GM08714 (cell line): ENCODE data around the gene TGFBR3.

ENCODE experiments used
- H3K4me3 ChIP-seq: fragments of 200-500 bp; sonication (Bioruptor generic); 2 replicates; pipeline ENCODE4 v1.5.1; 2014; ENCODE audit warnings: mild to moderate bottlenecking, low read length, inconsistent platforms
- ZNF274 ChIP-seq: IDR thresholded peaks from 2 replicates; pipeline ENCODE4 v1.6.1; 2012; ENCODE audit warnings: mild to moderate bottlenecking, low read depth, low read length

TGFBR3 gene

DNA sequence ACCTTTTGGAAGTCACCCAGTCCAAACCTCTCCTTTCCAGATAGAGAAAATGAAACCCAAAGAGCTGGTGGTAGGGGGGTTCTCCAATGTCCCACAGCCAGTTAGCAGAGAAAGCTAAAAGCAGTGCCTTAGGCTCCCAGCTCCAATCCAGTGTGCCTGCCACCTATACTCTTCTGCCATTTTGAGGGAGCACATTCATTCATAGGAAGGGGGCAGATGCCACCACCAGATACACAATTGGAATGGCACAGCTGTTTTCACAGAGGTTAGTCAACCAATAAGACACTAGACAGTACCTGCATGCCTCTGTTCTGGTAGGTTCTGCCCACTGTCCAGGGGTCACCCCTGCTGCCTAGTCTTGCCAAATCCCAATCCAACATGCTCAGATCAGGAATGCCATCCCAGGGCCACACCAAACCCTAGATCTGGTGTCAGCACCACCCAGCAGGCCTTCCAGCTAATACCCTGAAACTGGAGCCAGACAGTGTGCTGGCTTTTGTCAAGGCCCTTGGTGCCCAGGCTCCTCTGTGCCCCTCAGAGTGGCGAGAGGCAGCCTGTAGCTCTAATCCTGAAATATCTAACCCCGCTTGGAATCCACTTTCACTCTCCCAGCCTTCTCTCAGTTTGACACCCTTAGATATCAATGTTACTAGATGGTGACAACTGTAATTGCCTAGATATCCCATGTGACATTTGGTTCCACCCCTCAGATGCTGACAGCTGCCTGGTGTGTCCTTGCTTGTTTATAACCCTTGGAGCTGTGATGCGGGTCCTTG, 178.6 kb downstream of the TGFBR3 start:
- no peak overlapping the region for H3K4me3 ChIP-seq
- TF ChIP-seq ZNF274: no peak

DNA sequence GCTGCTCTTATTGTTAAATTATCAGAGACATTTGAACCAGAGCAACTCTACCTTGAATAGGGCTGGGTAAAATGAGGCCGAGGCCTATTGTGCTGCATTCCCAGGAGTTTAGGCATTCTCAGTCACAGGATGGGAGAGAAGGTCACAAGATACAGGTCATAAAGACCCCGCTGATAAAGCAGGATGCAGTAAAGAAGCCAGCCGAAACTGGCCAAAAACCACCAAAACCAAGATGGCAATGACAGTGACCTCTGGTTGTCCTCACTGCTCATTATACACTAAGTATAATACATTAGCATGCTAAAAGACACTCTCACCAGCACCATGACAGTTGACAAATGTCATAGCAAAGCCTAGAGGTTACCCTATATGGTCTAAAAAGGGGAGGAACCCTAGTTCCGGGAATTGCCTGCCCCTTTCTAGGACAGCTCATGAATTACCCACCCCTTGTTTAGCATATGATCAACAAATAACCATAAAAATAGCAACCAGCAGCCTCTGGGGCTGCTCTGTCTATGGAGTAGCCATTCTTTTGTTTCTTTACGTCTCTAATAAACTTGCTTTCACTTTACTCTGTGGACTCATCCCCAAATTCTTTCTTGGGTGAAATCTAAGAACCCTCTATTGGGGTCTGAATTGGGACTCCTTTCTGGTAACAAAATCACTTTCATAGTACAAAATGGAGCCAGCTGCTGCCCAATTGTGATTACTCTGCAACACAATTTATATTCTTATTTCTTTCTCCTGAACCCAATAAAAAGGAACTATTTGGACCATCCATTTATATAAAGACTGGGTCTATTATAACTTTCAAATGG, 179.6 kb downstream of the TGFBR3 start:
- no peak for TF ChIP-seq ZNF274
- no peak overlapping the region for H3K4me3 ChIP-seq

DNA sequence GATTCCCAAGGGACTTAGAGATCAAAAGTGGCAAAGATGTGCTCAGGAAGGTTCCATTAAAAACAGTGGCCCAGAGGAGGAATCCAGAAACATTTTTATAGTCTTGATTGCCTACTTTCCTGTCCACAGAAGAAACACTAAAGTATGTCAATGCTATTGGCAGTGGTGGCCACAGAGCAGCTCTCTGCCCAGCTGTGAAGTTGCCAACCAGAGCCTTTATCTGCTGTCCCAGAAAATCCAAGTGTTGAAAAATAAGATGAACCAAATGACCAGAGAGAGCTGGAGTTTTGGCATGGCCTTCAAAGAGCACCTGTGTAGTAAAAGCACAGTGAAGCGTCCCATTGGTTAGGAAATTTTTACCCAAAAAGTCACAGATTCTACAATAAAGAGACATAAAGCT, 181.2 kb downstream of the TGFBR3 start:
- no peak for TF ChIP-seq ZNF274
- H3K4me3 ChIP-seq: no peak overlapping the region

DNA sequence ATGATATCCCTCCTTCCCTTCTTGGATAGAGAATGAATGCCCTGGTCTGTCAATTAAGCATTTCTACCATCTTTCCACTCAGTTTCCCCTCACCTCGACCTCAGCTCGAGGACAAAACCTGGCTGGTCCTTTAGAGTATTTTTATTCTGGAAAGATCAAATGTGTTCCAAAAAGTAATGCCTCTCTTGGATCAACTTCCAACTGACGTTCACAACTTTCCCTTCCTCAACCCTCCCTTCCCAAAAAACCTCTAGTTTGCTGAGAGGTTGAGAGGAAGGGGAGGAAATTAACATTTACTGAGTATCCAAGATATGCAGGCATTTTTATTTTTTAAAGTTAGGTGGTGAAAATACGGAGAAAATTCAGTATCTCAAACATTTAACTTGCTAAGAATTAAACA, 182.9 kb downstream of the TGFBR3 start:
- no peak overlapping the region for H3K4me3 ChIP-seq
- no peak for TF ChIP-seq ZNF274

DNA sequence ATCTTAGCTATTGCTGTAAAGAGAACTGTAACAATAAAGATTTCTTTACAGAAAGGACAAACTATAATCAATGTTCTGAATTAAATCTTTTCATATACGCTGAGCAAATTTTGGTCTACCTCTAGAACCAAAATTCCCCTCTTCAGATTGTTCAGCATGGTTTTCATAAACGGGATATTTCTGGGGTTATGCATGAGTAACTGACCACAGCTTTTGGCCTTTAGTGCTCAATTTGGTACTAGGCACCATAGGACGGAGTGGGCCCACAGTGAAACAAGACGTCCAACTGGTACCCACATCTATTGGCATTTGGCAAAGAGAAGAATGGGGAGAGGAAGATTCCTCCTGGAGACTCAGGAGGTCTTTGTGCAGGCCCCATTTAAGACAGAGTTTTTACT, 184.5 kb downstream of the TGFBR3 start:
- TF ChIP-seq ZNF274: no peak

DNA sequence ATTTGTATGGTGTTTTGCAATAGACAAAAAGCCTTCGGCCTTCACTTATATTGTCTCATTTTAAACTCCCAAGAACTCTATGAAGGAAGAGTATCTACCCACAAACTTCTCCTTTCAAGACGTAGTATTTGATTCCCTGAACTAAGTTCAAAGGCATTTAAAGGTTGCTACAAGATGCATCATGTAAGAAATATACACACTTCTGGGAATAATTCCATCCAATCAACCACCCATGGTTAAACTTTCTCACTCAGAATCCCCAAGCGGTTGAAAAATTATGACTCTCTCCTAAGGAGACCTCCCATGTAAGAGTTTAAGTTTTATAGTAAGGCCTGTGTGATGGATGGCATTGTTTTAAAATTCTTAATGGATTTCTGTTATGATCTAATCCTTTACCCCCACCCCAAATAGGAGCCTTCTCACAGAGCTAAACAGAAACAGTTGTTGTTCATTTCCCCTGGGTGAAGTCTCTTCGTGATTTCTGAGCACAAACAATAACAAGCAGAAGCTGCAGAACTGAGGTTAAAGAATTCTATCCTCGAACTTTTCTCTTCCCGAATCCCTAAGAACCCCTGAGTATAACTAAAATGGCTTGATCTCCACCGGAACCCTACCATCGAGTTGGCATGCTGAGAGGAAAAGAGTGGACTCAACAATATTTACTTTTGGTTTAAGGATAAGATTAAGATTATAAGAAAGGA, 185.0 kb downstream of the TGFBR3 start:
- TF ChIP-seq ZNF274: no peak
- H3K4me3 ChIP-seq: no peak overlapping the region

More for the DNA sequence above, 184.5 kb downstream of the TGFBR3 start:
- H3K4me3 ChIP-seq: no peak overlapping the region

DNA sequence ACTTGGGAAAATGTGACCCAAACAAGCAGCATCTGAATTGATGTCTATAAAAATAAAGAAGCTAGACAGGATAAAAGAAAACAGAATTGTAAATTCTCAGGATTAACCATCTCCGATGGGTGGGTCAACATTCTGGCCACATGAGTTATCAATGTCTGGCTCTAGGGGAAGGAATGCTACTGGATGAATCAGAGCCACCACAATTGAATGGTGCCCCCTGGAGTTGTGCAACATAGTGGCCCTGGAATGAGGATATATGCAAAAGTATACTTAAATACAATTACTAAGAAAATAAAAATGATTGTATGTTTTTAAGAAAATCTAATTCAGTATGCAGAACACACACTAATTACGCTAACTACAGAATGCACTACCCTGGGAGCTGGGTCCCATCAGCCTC, 185.6 kb downstream of the TGFBR3 start:
- no peak for TF ChIP-seq ZNF274
- H3K4me3 ChIP-seq: no peak overlapping the region

DNA sequence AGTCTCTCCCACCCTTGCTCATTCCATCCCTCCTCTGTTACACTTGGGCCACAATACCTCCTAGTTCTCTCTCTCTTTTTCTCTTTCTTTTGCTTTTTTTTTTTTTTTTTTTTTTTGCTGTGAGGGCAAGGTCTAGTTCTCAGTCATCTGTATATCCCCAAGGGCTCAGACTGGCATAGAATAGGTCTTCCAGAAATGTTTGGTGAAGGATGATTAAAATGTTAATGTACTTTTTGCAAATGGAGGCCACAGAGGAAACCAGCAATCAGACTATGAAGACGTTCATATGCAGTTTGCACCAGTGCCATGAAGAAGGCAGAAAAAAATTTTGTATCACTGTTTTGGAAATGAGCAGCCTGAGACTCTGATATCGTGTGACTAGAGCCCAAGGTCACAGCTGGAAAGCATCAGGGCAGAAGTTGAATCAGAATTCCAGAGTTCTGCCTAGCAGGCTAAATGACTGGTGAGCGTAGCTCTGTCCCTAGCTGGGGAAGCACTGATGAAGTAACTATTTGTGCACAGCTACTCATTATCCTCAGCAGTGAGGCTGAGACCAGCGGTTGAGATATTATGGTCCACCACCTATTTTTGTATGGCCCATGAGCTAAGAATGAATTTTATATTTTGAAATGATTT, 186.5 kb downstream of the TGFBR3 start:
- no peak overlapping the region for H3K4me3 ChIP-seq
- TF ChIP-seq ZNF274: no peak

DNA sequence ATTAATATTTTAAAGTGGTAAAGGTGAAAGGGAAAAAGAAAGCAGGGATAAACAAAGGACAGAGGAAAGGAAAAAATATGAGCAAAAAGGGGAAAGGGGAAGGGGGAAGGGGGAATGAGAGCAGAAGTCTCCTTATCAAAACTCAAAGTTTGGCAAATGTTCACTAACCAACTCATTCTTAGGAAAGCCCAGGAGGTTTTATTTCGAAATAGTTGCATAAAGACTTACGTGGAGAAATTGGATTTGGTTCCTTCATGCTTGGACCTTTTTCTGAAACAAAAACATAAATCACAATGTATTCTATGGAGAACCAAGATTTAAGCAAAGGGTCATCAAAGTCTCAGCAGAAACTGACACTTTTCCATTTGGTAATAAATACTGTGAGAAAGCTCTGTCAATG, 188.1 kb downstream of the TGFBR3 start:
- no peak overlapping the region for H3K4me3 ChIP-seq
- TF ChIP-seq ZNF274: no peak

DNA sequence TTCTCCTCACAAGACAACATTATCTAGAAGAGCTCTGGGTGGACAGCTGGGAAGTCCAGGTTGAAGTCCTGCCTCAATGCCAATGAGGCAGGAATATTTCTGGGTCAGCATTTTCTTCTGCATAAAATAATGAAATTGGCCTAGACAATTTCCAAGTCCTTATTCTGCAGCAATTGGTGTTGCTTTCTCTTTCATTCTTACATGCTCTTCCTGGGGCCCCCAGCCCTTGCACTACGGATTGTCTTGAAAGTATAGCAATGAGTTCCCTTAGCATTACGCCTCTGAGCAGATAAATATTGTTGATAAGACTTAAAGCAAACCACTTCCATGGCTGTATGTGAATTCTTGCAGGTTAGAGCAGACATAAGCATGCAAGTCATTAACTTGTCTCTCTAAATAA, 188.5 kb downstream of the TGFBR3 start:
- H3K4me3 ChIP-seq: no peak overlapping the region; the same call in 1 of the 2 replicates
- TF ChIP-seq ZNF274: no peak

DNA sequence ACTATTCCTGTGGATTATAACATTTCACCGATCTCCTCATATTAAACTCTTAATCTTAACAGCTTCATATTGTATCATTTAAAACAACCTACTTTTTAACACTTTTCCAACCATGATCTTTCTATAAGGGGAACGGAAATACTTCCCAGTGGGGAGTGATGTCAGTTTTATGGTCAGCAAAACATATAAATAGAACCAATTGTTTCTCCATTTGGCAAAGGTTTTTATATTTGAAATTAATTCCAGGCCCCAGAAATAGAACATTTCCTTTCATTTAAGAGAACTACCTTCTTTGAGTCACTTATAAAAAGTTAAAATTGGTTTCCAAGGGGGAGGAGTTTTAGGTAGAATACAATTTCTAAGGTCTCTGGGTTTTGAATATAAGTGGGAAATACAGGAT, 189.6 kb downstream of the TGFBR3 start:
- H3K4me3 ChIP-seq: no peak overlapping the region
- no peak for TF ChIP-seq ZNF274

DNA sequence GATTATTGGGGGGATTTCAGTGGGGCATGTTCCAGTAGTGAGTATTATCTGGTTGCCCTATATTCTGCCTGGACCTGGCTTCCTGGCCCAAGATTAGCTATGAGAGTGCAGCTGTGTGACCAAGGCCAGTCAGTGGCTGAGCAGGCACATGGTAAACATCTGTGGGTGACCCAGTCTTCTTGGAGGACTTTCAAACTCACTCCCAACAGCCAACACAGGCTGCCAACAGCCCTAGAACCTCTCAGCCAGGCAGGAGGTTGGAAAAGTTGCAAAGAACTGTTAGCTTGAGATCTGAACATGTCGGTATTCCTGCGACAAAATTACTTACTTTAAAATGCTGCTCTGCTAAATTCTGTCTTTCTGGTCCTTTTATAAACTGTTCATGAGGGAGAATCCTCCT, 192.4 kb downstream of the TGFBR3 start:
- TF ChIP-seq ZNF274: no peak
- no peak overlapping the region for H3K4me3 ChIP-seq

DNA sequence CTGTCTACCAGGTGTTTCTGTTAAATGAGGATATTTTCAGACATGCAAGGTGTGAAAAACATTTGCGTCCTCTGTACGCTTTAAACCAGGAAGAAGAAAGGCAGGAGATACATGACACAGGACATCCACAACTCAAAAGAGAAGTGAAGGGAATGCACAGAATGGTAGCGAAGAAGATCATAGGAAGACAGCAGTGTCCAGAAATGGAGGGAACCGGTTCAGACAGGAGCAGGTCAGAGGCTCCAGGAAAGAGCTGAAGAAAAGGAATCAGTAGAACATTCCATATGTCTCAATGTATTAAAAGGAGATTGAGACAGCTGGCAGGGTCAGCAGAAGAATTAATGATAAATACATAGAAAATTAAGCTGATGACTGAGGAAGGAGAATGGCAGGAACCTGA, 194.4 kb downstream of the TGFBR3 start:
- no peak overlapping the region for H3K4me3 ChIP-seq
- no peak for TF ChIP-seq ZNF274
